Renal cortical epithelial cell (primary cell): ENCODE measurements around the gene DZIP1. TPM values are rescaled to one million over a fixed set of nuclear protein-coding genes. Genes with fewer than 3 reads are reported as not detected.
A peak's percentile ranks its signal among the peaks of the same experiment; 100 is the strongest.

Experiments
- DNase-seq: peaks from one replicate; pipeline ENCODE4 v3.0.0-alpha.2; 2011; ENCODE audit warnings: low read depth
- total RNA-seq: library from RNA; depleted of rRNA; stranded (reverse); fragments of >200 nt; gene quantifications from 2 replicates; pipeline ENCODE4 v1.2.3, GENCODE V29; 2014

The DZIP1 gene
- total RNA-seq, 1 donor from 2014 or later, result 74.6 TPM

GRCh38 chr13:95642999-95643398, 1.5 kb downstream of the DZIP1 start:
- no peak for DNase-seq

GRCh38 chr13:95642028-95642621, 2.4 kb downstream of the DZIP1 start:
- DNase-seq, result no peak

GRCh38 chr13:95641291-95642027, 3.0 kb downstream of the DZIP1 start:
- peak; percentile 59 for DNase-seq

- DNase-seq, result no peak
Observed at GRCh38 chr13:95636853-95637252, 7.7 kb downstream of the DZIP1 start.

- no peak for DNase-seq
Observed at GRCh38 chr13:95630593-95630992, 13.9 kb downstream of the DZIP1 start.

GRCh38 chr13:95629071-95629470, 15.4 kb downstream of the DZIP1 start:
- no peak for DNase-seq

- DNase-seq, result no peak
Observed at GRCh38 chr13:95628488-95628887, 16.0 kb downstream of the DZIP1 start.

- DNase-seq, result no peak
Observed at GRCh38 chr13:95627590-95627989, 16.9 kb downstream of the DZIP1 start.

- no peak for DNase-seq
Observed at GRCh38 chr13:95626768-95627167, 17.7 kb downstream of the DZIP1 start.

GRCh38 chr13:95624020-95624419, 20.5 kb downstream of the DZIP1 start:
- peak; percentile 66 for DNase-seq

GRCh38 chr13:95623141-95623540, 21.4 kb downstream of the DZIP1 start:
- peak; percentile 90 for DNase-seq

- no peak for DNase-seq
Observed at GRCh38 chr13:95620825-95621498, 23.5 kb downstream of the DZIP1 start.

GRCh38 chr13:95620030-95620824, 24.3 kb downstream of the DZIP1 start:
- no peak for DNase-seq

GRCh38 chr13:95615539-95615938, 29.0 kb downstream of the DZIP1 start:
- DNase-seq, result no peak

GRCh38 chr13:95614641-95615245, 29.8 kb downstream of the DZIP1 start:
- peak; percentile 51 for DNase-seq

- no peak for DNase-seq
Observed at GRCh38 chr13:95608640-95609323, 35.7 kb downstream of the DZIP1 start.

GRCh38 chr13:95607366-95607765, 37.1 kb downstream of the DZIP1 start:
- peak; percentile 93 for DNase-seq

- DNase-seq, result peak; percentile 99
Observed at GRCh38 chr13:95605448-95606125, 38.9 kb downstream of the DZIP1 start.

GRCh38 chr13:95604556-95604915, 40.0 kb downstream of the DZIP1 start:
- no peak for DNase-seq

GRCh38 chr13:95603887-95604555, 40.5 kb downstream of the DZIP1 start:
- peak; percentile 97 for DNase-seq
